Measurements from ENCODE around the gene CTNNA3.

The CTNNA3 gene

GRCh38 chr10:67306588-67307205 is 389.3 kb downstream of the CTNNA3 start:
- ATAC-seq: no peak

- no peak for ATAC-seq
These were observed 393.3 kb downstream of the CTNNA3 start for GRCh38 chr10:67302701-67303100.

GRCh38 chr10:67299761-67300160 is 396.2 kb downstream of the CTNNA3 start:
- no peak for ATAC-seq

GRCh38 chr10:67297637-67298181 is 398.3 kb downstream of the CTNNA3 start:
- no peak for ATAC-seq

- ATAC-seq: no peak
These were observed 399.1 kb downstream of the CTNNA3 start for GRCh38 chr10:67296926-67297325.

GRCh38 chr10:67288688-67289410 is 407.1 kb downstream of the CTNNA3 start:
- ATAC-seq: no peak

GRCh38 chr10:67284589-67284988 is 411.4 kb downstream of the CTNNA3 start:
- ATAC-seq: no peak

- ATAC-seq: no peak
These were observed 413.1 kb downstream of the CTNNA3 start for GRCh38 chr10:67282871-67283270.

GRCh38 chr10:67280405-67280804 is 415.6 kb downstream of the CTNNA3 start:
- ATAC-seq: no peak

GRCh38 chr10:67277402-67277801 is 418.6 kb downstream of the CTNNA3 start:
- no peak for ATAC-seq

- ATAC-seq: no peak
These were observed 426.2 kb downstream of the CTNNA3 start for GRCh38 chr10:67269828-67270227.

GRCh38 chr10:67268146-67268545 is 427.8 kb downstream of the CTNNA3 start:
- ATAC-seq: no peak

- ATAC-seq: no peak
These were observed 433.3 kb downstream of the CTNNA3 start for GRCh38 chr10:67262675-67263074.

- no peak for ATAC-seq
These were observed 434.6 kb downstream of the CTNNA3 start for GRCh38 chr10:67261300-67261797.

GRCh38 chr10:67259319-67259929 is 436.6 kb downstream of the CTNNA3 start:
- no peak for ATAC-seq

GRCh38 chr10:67257427-67258144 is 438.4 kb downstream of the CTNNA3 start:
- no peak for ATAC-seq

GRCh38 chr10:67257018-67257417 is 439.0 kb downstream of the CTNNA3 start:
- ATAC-seq: no peak

- no peak for ATAC-seq
These were observed 445.3 kb downstream of the CTNNA3 start for GRCh38 chr10:67250686-67251085.

- ATAC-seq: no peak
These were observed 449.9 kb downstream of the CTNNA3 start for GRCh38 chr10:67246066-67246555.

GRCh38 chr10:67242528-67242927 is 453.5 kb downstream of the CTNNA3 start:
- no peak for ATAC-seq

GRCh38 chr10:67241451-67241850 is 454.5 kb downstream of the CTNNA3 start:
- ATAC-seq: no peak

GRCh38 chr10:67239864-67240497 is 456.0 kb downstream of the CTNNA3 start:
- no peak for ATAC-seq
